ENCODE data around the gene NLRC5.

DNA sequence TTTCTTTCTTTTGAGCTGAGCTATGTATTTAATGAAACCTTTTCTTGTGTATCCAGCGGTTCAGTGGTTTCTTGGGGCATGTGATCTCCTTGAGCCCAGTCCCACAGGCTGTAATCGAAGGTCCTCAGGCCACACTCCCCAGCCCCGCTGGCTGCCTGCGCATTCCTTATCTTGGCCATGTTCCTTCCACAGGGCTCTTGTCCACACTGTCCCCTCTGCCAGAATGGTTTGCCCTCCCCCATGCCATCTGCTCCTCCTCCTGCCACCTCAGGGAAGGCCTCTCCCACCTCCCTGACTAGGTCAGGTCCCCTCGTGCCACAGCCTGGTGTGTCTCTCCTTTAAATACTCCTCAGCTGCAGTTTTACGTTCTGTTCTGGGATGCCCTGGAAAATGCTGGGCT lies 12.1 kb upstream of the NLRC5 start:
- TF ChIP-seq POLR2A (IDR thresholded peaks at IDR 0.05) = no peak
- TF ChIP-seq CTCF (IDR thresholded peaks at IDR 0.05) = no peak
- TF ChIP-seq POLR2AphosphoS5 (IDR thresholded peaks at IDR 0.05; ENCODE audit: insufficient read depth in 1 of 2, low read depth in 1 of 2) = no peak

All from vagina (tissue), 2 donors.